SIG-M5 (cell line): ENCODE measurements around the gene PCDH1.

ENCODE experiments used
- DNase-seq: peaks from one replicate; lab custom pipeline; 2025; lab: John Stamatoyannopoulos, UW

PCDH1 gene

GRCh38 chr5:141853895-141854626 lies 24.1 kb downstream of the PCDH1 start:
- DNase-seq: no peak

DNA sequence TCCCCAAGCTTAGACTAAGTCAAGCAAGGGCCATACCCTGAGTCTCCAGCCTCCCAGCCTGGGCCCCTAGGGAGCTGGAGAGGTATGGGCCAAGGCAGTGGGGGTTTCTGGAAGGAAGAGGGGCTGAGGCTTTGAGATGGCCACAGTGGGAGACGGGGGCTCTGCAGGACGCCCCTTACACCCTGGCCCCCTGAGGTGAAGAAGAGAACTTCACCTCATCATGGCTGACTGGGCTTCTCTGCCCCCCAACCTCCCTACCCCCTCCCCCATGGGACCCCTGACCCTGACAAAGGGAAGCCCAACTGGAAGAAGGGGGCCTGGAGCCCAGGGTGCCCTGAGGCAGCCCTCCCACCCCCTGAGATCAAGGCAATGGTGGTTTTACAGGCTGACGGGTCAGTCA lies 25.8 kb downstream of the PCDH1 start:
- DNase-seq: no peak

- no peak for DNase-seq
These were observed 26.9 kb downstream of the PCDH1 start for GRCh38 chr5:141851195-141851874.

- DNase-seq: no peak
These were observed 27.4 kb downstream of the PCDH1 start for GRCh38 chr5:141850786-141851185.

- no peak for DNase-seq
These were observed 27.9 kb downstream of the PCDH1 start for GRCh38 chr5:141850244-141850768.

- DNase-seq: no peak
These were observed 28.6 kb downstream of the PCDH1 start for GRCh38 chr5:141849415-141850243.

DNA sequence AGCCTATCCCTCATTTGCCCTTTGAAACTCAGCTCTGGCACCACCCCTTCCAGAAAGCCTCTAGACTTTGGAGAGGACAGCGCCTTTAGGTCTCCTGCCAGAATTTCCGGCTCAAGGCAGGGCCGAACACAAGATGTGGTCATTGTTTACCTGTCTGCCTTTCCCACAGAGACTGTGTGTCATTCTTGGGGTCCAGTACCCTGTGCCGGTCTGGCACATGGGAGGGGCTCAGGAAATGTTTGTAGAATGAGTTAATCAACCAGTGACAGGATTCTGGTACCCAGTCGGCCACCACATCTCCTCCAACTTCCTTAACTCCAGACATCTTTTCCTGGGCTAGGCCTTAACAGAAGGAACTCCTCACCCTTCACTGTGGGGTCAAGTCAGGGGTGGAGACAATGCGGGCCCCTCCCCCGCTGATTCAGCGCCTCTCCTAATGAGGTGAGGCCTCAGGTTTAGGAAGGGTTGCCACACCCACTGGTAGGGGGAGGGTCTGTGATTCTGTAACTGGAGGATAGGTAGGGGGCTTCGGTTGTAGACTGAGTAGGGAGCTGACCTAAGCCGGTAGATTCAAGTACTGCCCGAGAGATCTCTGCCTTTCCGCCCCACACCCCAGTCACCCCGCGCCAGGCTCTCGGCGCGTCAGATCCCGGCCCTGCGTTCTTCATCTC lies 29.3 kb downstream of the PCDH1 start:
- no peak for DNase-seq

DNA sequence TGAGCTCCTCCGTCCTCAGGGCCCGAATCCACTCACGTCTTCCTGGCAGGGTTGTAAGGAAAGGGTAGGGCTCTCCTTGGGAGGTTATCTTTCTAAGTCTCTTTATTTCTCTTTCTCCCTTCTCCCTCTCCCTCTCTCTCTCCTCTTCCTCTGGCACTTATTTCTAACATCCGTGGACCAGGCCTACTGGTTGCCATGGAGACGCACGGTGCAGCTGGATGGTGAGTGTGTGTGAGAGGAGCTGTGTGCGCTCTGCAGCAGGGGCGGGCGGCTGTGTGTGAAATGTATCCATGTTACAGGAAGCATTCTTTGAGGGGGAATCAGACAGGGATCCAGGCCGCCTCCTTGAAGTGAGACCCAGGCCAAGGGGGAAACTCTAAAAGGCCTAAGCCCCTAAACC lies 32.2 kb downstream of the PCDH1 start:
- DNase-seq: no peak

- no peak for DNase-seq
These were observed 32.8 kb downstream of the PCDH1 start for GRCh38 chr5:141845371-141845851.

DNA sequence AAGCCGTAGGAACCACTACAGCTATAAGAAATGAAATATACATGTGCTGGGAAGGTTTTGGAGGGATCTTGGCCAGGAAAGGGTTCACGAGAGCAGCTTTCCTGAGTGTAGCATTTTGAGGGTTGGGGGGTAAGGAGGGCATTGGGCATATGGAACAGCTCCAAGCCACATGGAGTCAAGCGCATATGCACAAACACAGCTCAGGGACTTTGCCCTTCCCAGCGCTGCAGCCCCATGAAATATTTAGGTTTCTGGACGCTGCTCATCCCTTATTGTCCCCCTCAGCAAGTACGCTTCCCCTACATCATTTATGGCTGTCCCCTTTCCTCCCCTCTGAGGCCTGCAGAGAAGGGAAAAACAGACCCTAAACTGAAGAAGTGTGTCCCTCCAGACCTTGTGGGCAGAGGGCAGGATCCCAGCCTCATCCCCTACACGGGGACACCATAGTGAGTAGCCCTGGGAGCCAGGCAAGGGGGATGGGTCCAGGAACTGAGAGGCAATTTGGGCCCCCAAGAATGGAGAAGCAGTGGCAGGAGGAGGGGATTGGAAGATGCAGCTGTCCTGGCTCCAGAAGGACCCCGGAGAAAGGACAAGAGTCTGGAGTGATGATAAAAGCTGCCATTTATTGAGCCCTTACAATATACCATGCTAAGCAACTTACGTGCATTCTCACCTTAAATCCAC lies 33.7 kb downstream of the PCDH1 start:
- DNase-seq: no peak

- DNase-seq: no peak
These were observed 34.9 kb downstream of the PCDH1 start for GRCh38 chr5:141843156-141843927.

GRCh38 chr5:141841378-141842180 lies 36.6 kb downstream of the PCDH1 start:
- no peak for DNase-seq

DNA sequence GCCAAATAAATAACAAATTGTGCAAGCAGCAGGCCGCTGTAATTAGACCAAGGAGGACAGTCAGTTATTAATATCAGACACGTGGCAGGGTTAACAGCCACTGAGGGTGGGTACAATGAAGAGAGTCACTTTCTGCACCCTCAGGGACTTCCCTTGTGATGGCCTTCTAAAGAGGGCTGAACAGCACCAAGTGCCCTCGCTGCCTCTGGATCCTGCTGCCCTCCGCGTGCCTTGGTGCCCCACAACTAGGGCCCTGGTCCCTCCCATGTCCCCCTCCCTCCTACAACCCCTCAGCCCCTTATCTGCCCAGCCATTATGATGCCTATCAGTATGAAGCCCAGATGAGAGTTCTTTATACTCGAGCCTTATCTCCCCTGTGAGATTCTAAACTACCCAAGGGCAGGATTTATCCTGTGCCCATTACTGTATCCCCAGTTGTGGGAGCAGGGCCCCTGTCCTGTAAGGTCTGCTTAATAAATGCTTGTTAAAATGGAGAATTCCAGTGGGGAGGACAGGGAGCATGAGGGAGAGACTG lies 37.3 kb downstream of the PCDH1 start:
- no peak for DNase-seq

DNA sequence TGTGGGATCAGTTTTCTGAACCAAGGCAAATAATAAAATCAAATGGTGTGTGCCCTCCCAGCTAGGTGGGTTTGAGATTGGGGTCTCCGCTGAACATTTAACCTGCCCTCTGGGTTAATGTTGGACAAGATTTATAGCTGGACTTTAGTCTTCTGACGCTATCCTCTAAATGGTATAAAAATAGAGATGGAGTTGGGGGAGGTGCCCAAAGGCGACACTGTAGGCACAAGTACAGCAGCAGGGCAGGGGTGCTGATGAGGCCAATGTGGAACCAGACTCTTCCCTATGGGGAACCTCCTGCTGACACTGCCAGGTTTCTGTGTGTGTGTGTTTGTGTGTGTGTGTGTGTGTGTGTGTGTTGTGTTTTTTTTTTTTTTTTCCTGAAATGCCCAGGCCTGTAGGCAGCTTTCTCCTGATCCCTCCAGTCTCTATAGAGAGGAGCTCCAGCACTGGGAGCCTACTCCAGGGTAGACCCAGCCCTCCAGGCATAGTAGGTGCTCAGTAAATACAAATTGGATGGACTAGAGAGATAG lies 37.9 kb downstream of the PCDH1 start:
- no peak for DNase-seq

- no peak for DNase-seq
These were observed 39.1 kb downstream of the PCDH1 start for GRCh38 chr5:141839015-141839513.

- DNase-seq: no peak
These were observed 39.7 kb downstream of the PCDH1 start for GRCh38 chr5:141838326-141839014.

DNA sequence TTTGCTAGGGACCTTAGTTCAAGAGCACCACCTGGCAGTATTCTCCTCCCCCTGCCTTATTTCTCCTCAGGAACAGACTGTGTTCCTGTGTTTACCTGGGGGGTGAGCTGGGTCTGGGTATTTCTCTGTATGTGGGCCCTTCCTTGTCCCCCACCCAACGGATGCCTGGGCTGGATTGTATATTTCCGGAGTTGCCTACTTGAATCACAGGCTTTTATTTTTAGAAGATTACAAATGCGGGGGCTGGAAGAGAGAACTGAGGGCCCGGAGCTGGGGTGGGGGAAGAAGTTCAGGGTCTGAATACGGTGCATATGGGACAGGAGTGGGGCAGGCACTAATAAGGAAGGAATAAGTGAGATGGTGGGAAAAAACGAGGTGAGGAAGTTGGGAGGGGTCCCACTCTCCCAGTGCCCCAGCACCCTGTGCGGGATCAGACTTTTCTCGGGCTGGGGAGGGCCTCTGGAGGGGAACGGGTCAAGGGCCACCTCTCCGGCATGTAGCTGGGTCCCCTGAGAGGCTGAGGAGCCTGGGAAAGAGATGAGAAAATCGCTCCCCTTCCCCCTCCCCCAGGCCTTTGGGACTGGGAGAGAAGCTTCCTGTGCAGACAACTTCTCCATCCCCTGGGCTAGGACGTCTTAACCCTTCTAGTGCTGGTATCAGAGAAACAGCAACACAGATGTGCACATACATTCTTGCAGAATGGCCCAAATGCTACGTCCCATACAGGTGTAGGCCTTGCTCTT lies 42.1 kb downstream of the PCDH1 start:
- no peak for DNase-seq

- DNase-seq: no peak
These were observed 43.9 kb downstream of the PCDH1 start for GRCh38 chr5:141834331-141834730.
